ENCODE data around the gene NFIA. TPM values are rescaled to one million over a fixed set of nuclear protein-coding genes. Genes with fewer than 3 reads are reported as not detected.

The NFIA gene
- total and polyA plus RNA-seq, 2 of the 13 experiments (the other 11 are each of a cell fraction or from before 2014, with no cell fraction given) = 14.7 to 28.5 TPM

GRCh38 chr1:61184040-61184713 lies 101.8 kb downstream of the NFIA start (continued):
- TF ChIP-seq ZNF142 (CRISPR knock-in tag; IDR thresholded peaks at IDR 0.05) (no peak), ZNF281 (CRISPR knock-in tag; IDR thresholded peaks at IDR 0.05; ENCODE audit: borderline replicate concordance) (no peak), TFE3 (CRISPR knock-in tag; IDR thresholded peaks at IDR 0.05) (peak; percentile 84), ATF3 (CRISPR knock-in tag; IDR thresholded peaks at IDR 0.05) (0 out of 2 replicates have a peak, but pooled peaks have one; percentile 17), E2F1 (CRISPR knock-in tag; IDR thresholded peaks at IDR 0.05) (no peak), SRF (IDR thresholded peaks at IDR 0.05; ENCODE audit: low read depth, low read length) (peak; percentile 69; the same call in 1 of the 2 replicates), ZNF224 (CRISPR knock-in tag; IDR thresholded peaks at IDR 0.05) (no peak), ELF3 (CRISPR knock-in tag; IDR thresholded peaks at IDR 0.05) (peak; percentile 88), POLR2G (IDR thresholded peaks at IDR 0.05; ENCODE audit: low read depth, low read length) (peak; percentile 58; the same call in 1 of the 2 replicates), PHF21A (CRISPR knock-in tag; IDR thresholded peaks at IDR 0.05) (no peak), ESRRA (CRISPR knock-in tag; IDR thresholded peaks at IDR 0.05; ENCODE audit: low read depth) (peak; percentile 14; the same call in 1 of the 2 replicates), RBM22 (optimal IDR thresholded peaks at IDR 0.05; ENCODE audit: low read length) (peak; percentile 41), KAT8 (CRISPR knock-in tag; IDR thresholded peaks at IDR 0.05) (peak; percentile 91), ZNF44 (CRISPR knock-in tag; IDR thresholded peaks at IDR 0.05) (no peak; the same call in 1 of the 2 replicates), ONECUT2 (CRISPR knock-in tag; IDR thresholded peaks at IDR 0.05) (no peak), ZSCAN31 (CRISPR knock-in tag; IDR thresholded peaks at IDR 0.05; ENCODE audit: low read depth) (0 out of 2 replicates have a peak, but pooled peaks have one; percentile 4), PPARG (CRISPR knock-in tag; conservative IDR thresholded peaks at IDR 0.05) (peak; percentile 57; the same call in 1 of the 2 replicates)
